ENCODE measurements around the gene SPACA6.
A peak's percentile ranks its signal among the peaks of the same experiment; 100 is the strongest.

Gene SPACA6

DNA sequence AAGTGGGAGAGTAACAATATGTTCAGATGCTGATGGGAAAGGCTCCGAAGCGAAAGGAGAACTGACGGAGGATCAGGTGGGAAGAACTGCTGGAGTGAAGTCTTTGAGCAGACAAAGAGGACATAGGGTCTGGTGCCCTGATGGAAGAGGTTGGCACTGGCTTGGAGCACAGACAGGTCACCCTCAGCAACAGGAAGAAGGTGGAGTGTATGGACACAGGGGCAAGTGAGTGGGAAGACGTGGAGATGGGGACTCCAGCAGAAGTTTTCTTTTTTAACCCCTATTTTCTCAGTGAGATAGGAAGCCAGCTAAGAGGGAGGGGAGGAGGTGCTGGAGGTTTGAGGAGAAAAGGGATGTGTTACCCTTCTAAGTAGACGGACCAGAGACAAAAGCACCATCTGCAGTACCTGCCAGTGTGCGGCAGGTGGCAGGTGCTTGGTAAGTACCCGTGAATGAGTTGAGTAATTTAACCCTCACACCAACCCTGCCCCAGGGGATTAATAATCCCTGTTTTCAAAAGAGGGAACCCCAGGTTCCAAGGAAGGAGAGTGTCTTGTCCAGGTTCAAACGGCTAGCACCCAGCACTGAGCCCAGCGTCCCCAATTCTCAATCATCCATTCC lies 19.4 kb downstream of the SPACA6 start:
- H3K4me3 ChIP-seq (replicated peaks; ENCODE audit: low read depth, low read length) = no peak overlapping the region
- TF ChIP-seq CTCF (IDR thresholded peaks at IDR 0.05; ENCODE audit: low read depth, low read length, missing control alignments) = peak; percentile 49
- no peak for DNase-seq (ENCODE audit: extremely low read depth, low read depth)

GRCh38 chr19:51713319-51714285 lies 20.5 kb downstream of the SPACA6 start:
- H3K4me3 ChIP-seq (replicated peaks; ENCODE audit: low read depth, low read length) = no peak overlapping the region
- TF ChIP-seq CTCF (IDR thresholded peaks at IDR 0.05; ENCODE audit: low read depth, low read length, missing control alignments) = no peak
- DNase-seq (ENCODE audit: extremely low read depth, low read depth) = no peak

- no peak overlapping the region for H3K4me3 ChIP-seq (replicated peaks; ENCODE audit: low read depth, low read length)
- TF ChIP-seq CTCF (IDR thresholded peaks at IDR 0.05; ENCODE audit: low read depth, low read length, missing control alignments) = no peak
- DNase-seq (ENCODE audit: extremely low read depth, low read depth) = no peak
Observed at GRCh38 chr19:51714848-51715247, 21.7 kb downstream of the SPACA6 start.

- DNase-seq (ENCODE audit: extremely low read depth, low read depth) = no peak
- no peak for TF ChIP-seq CTCF (IDR thresholded peaks at IDR 0.05; ENCODE audit: low read depth, low read length, missing control alignments)
- H3K4me3 ChIP-seq (replicated peaks; ENCODE audit: low read depth, low read length) = no peak overlapping the region
Observed at GRCh38 chr19:51715850-51716249, 22.7 kb downstream of the SPACA6 start.

- TF ChIP-seq CTCF (IDR thresholded peaks at IDR 0.05; ENCODE audit: low read depth, low read length, missing control alignments) = no peak
- DNase-seq (ENCODE audit: extremely low read depth, low read depth) = no peak
- no peak overlapping the region for H3K4me3 ChIP-seq (replicated peaks; ENCODE audit: low read depth, low read length)
Observed at GRCh38 chr19:51716925-51717324, 23.8 kb downstream of the SPACA6 start.

DNA sequence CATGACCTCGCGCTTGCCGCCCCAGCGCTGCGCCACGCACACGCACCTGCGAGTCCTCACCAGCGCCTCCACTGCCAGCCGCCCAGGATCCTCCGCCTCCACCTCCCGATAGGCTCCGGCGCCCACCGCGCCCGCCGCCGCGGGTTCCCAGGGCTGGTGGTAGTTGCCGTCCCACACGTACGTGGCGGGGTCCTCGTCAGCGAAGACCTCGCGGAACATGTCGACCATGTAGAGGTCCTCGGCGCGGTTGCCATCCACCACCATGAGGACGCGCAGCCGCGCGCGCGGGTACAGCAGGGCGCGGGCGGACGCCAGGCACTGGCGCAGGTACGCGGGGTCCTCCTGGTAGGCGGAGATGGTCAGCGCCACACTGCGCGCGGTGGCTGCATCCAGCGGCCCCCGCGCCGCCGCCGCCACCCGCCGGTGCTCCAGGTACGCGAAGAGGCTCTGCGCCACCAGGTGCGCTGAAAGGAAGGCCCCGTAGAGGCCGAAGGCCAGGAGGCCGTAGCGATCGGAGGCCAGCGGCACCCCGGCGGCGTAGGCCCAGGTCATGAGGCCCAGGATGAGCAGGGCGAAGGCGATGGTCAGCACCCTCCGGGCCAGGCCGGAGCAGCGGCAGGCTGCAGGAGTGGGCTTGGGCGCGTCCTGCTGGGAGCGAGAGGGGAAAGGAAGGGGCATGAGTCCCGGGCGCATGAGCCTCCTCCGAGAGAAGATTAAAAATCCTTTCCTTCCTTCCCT lies 26.3 kb downstream of the SPACA6 start:
- no peak overlapping the region for H3K4me3 ChIP-seq (replicated peaks; ENCODE audit: low read depth, low read length)
- TF ChIP-seq CTCF (IDR thresholded peaks at IDR 0.05; ENCODE audit: low read depth, low read length, missing control alignments) = no peak
- DNase-seq (ENCODE audit: extremely low read depth, low read depth) = no peak
